Measurements from ENCODE around the gene GDPD5.

- TF ChIP-seq, protein P1, sequence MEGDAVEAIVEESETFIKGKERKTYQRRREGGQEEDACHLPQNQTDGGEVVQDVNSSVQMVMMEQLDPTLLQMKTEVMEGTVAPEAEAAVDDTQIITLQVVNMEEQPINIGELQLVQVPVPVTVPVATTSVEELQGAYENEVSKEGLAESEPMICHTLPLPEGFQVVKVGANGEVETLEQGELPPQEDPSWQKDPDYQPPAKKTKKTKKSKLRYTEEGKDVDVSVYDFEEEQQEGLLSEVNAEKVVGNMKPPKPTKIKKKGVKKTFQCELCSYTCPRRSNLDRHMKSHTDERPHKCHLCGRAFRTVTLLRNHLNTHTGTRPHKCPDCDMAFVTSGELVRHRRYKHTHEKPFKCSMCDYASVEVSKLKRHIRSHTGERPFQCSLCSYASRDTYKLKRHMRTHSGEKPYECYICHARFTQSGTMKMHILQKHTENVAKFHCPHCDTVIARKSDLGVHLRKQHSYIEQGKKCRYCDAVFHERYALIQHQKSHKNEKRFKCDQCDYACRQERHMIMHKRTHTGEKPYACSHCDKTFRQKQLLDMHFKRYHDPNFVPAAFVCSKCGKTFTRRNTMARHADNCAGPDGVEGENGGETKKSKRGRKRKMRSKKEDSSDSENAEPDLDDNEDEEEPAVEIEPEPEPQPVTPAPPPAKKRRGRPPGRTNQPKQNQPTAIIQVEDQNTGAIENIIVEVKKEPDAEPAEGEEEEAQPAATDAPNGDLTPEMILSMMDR (IDR thresholded peaks at IDR 0.05) = no peak
- TF ChIP-seq POLR2A (IDR thresholded peaks at IDR 0.05; ENCODE audit: low read depth) = no peak
- TF ChIP-seq POLR2AphosphoS5 (IDR thresholded peaks at IDR 0.05) = no peak
- no peak for TF ChIP-seq EP300 (IDR thresholded peaks at IDR 0.05)
Measured at GRCh38 chr11:75485742-75486141, 40.0 kb downstream of the GDPD5 start.
